Sigmoid colon (tissue), 4 donors: ENCODE results near the gene STX19.

ENCODE experiments used
- EP300 ChIP-seq, 4 donors: sonication (generic); formaldehyde crosslinking; IDR thresholded peaks; one replicate each; pipeline ENCODE4 v1.6.1; 2017; ENCODE audit warnings: antibody characterized with exemption in 4 of 4
- POLR2A ChIP-seq, 2 donors: fragments of 450-650 bp; IDR thresholded peaks; one replicate each; pipeline ENCODE4 v1.6.1; 2016; ENCODE audit warnings: antibody characterized with exemption in 2 of 2, mild to moderate bottlenecking in 2 of 2, moderate library complexity in 2 of 2
- POLR2AphosphoS5 ChIP-seq, 4 donors: sonication (generic); formaldehyde crosslinking; IDR thresholded peaks; one replicate each; pipeline ENCODE4 v1.6.1; 2017; ENCODE audit warnings: antibody characterized with exemption in 4 of 4
- TF ChIP-seq, protein P1 (sequence below), 4 experiments: fragments of 450-650 bp in 3 of 4; fragments of 200-600 bp in 1 of 4; IDR thresholded peaks; one replicate each; pipeline ENCODE4 v1.5.1; 2016 to 2019; ENCODE audit warnings: antibody characterized with exemption in 4 of 4, mild to moderate bottlenecking in 3 of 4, moderate library complexity in 2 of 4

DNA sequence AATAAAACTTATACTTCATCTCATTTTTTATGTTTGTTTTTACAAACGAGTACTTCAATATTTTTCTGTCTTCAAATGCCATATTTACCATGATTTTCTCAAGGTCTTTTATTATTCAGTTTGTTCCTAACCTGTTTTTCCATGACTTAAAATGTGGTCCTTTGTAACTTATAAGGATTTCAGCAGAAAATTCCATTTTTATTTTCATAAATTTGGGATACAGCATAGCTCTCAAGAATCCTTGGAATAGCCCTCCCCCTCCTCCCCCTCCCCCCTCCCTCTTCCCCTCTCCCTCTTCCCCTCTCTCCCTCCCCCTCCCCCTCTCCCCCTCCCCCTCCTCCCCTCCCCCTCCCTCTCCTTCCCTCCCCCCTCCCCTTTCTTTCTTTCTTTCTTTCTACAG is 14.9 kb upstream of the STX19 start:
- TF ChIP-seq, protein P1, sequence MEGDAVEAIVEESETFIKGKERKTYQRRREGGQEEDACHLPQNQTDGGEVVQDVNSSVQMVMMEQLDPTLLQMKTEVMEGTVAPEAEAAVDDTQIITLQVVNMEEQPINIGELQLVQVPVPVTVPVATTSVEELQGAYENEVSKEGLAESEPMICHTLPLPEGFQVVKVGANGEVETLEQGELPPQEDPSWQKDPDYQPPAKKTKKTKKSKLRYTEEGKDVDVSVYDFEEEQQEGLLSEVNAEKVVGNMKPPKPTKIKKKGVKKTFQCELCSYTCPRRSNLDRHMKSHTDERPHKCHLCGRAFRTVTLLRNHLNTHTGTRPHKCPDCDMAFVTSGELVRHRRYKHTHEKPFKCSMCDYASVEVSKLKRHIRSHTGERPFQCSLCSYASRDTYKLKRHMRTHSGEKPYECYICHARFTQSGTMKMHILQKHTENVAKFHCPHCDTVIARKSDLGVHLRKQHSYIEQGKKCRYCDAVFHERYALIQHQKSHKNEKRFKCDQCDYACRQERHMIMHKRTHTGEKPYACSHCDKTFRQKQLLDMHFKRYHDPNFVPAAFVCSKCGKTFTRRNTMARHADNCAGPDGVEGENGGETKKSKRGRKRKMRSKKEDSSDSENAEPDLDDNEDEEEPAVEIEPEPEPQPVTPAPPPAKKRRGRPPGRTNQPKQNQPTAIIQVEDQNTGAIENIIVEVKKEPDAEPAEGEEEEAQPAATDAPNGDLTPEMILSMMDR (IDR thresholded peaks at IDR 0.05) = no peak
- TF ChIP-seq POLR2A (IDR thresholded peaks at IDR 0.05) = no peak
- no peak for TF ChIP-seq EP300 (IDR thresholded peaks at IDR 0.05)
- TF ChIP-seq POLR2AphosphoS5 (IDR thresholded peaks at IDR 0.05) = no peak
